Neural crest cell (in vitro differentiated cells): ENCODE results near the gene HPD. TPM values are rescaled to one million over a fixed set of nuclear protein-coding genes. Genes with fewer than 3 reads are reported as not detected.
A peak's percentile ranks its signal among the peaks of the same experiment; 100 is the strongest.

Source experiments
- DNase-seq: peaks from one replicate; pipeline ENCODE4 v3.0.0; 2021; ENCODE audit warnings: low read depth, mixed read lengths, low spot score
- H3K27ac Mint-ChIP-seq: one replicate; pipeline ENCODE4 v1.8.0; 2021; ENCODE audit warnings: mild to moderate bottlenecking, mixed read lengths; ENCODE audit not compliant: unreplicated experiment
- H3K27me3 Mint-ChIP-seq: 2 replicates; pipeline ENCODE4 v1.8.0; 2021; ENCODE audit warnings: low read depth, mild to moderate bottlenecking, mixed read lengths
- H3K36me3 Mint-ChIP-seq: 2 replicates; pipeline ENCODE4 v1.8.0; 2021; ENCODE audit warnings: low read depth, mild to moderate bottlenecking, mixed read lengths
- H3K4me1 Mint-ChIP-seq: 2 replicates; pipeline ENCODE4 v1.8.0; 2021; ENCODE audit warnings: mixed read lengths
- H3K4me3 Mint-ChIP-seq: one replicate; pipeline ENCODE4 v1.8.0; 2021; ENCODE audit warnings: mild to moderate bottlenecking, mixed read lengths
- H3K9me3 Mint-ChIP-seq: 2 replicates; pipeline ENCODE4 v1.8.0; 2021; ENCODE audit warnings: mixed read lengths
- total RNA-seq: library from RNA; stranded (reverse); gene quantifications from 2 replicates; pipeline ENCODE4 v1.2.1, GENCODE V29; 2021
- TF ChIP-seq, protein P1 (sequence below): fragments of 200-600 bp; sonication (generic); conservative IDR thresholded peaks from 2 replicates; pipeline ENCODE4 v1.5.0; 2021; ENCODE audit warnings: antibody characterized with exemption, mild to moderate bottlenecking

The HPD gene
- total RNA-seq, 1 donor from 2014 or later: 0.21 TPM

DNA sequence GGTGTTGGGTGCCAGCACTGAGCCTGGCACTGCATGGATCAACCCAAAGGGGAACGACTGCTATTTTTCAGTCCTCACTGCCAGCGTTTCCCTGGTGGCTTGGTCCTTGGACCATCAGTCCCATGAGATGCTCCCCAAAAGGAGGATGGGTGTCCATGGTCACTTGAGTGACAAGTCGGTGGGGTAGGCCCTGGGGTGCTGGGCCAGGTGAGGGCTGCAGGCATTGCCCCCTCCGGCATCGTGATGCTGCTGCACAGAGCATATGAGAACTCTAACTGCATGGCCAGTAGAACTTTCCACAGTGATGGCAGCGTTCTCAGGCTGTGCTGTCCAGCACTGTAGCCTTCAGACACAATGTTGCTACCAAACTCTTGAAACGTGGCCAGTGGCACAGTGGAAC, 38.6 kb downstream of the HPD start:
- no peaks in the 10 kb centered on the region for H3K27me3 Mint-ChIP-seq
- no peaks in the 10 kb centered on the region for H3K9me3 Mint-ChIP-seq
- DNase-seq: no peak
- TF ChIP-seq, protein P1, sequence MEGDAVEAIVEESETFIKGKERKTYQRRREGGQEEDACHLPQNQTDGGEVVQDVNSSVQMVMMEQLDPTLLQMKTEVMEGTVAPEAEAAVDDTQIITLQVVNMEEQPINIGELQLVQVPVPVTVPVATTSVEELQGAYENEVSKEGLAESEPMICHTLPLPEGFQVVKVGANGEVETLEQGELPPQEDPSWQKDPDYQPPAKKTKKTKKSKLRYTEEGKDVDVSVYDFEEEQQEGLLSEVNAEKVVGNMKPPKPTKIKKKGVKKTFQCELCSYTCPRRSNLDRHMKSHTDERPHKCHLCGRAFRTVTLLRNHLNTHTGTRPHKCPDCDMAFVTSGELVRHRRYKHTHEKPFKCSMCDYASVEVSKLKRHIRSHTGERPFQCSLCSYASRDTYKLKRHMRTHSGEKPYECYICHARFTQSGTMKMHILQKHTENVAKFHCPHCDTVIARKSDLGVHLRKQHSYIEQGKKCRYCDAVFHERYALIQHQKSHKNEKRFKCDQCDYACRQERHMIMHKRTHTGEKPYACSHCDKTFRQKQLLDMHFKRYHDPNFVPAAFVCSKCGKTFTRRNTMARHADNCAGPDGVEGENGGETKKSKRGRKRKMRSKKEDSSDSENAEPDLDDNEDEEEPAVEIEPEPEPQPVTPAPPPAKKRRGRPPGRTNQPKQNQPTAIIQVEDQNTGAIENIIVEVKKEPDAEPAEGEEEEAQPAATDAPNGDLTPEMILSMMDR: no peak
- no peaks in the 10 kb centered on the region for H3K4me1 Mint-ChIP-seq
- H3K36me3 Mint-ChIP-seq: peaks cover 3% of the 10 kb centered on the region
- H3K4me3 Mint-ChIP-seq: no peak overlapping the region
- H3K27ac Mint-ChIP-seq: no peak overlapping the region

DNA sequence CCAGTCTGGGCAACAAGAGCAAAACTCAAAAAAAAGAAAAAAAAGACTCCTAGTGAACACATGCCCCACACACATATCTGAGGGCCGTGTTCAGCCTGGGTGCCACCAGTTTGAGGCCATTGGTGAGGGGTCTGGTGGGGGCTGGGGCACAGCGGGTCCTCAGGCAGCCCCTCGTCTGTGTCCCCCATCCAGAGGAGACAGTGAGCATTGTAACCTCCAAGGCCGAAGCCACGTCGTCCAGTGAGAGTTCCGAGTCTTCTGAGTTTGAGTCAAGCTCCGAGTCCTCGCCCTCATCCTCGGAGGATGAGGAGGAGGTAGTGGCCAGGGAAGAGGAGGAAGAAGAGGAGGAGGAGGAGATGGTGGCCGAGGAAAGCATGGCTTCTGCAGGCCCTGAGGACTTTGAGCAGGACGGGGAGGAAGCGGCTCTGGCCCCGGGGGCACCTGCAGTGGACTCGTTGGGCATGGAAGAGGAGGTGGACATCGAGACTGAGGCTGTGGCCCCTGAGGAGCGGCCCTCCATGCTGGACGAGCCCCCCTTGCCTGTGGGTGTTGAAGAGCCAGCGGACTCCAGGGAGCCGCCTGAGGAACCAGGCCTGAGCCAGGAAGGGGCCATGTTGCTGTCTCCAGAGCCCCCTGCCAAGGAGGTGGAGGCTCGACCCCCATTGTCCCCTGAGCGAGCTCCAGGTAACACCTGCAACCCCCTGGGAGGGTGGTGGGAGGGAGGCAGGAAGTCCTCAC, 39.3 kb downstream of the HPD start:
- no peak for DNase-seq
- TF ChIP-seq, protein P1: no peak
- H3K4me1 Mint-ChIP-seq: no peaks in the 10 kb centered on the region
- peaks cover 3% of the 10 kb centered on the region for H3K36me3 Mint-ChIP-seq
- no peaks in the 10 kb centered on the region for H3K9me3 Mint-ChIP-seq
- H3K27ac Mint-ChIP-seq: no peak overlapping the region
- H3K4me3 Mint-ChIP-seq: no peak overlapping the region
- H3K27me3 Mint-ChIP-seq: no peaks in the 10 kb centered on the region

DNA sequence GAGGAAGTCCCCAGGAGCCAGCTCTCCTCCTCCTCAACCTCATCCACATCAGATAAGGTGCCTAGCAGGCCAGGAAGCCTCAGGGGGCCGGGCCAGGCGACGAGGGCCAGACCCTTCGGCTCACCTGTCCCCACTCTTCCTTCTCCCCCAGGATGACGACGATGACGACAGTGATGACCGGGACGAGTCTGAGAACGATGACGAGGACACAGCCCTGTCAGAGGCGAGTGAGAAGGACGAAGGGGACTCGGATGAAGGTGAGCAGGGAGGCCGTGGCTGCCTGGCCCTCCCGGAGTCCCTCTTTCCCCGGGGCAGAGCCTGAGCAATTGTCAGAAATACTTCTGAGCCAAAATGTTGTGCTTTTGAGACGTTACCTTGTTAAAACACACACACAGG, 41.0 kb downstream of the HPD start:
- no peak overlapping the region for H3K27ac Mint-ChIP-seq

DNA sequence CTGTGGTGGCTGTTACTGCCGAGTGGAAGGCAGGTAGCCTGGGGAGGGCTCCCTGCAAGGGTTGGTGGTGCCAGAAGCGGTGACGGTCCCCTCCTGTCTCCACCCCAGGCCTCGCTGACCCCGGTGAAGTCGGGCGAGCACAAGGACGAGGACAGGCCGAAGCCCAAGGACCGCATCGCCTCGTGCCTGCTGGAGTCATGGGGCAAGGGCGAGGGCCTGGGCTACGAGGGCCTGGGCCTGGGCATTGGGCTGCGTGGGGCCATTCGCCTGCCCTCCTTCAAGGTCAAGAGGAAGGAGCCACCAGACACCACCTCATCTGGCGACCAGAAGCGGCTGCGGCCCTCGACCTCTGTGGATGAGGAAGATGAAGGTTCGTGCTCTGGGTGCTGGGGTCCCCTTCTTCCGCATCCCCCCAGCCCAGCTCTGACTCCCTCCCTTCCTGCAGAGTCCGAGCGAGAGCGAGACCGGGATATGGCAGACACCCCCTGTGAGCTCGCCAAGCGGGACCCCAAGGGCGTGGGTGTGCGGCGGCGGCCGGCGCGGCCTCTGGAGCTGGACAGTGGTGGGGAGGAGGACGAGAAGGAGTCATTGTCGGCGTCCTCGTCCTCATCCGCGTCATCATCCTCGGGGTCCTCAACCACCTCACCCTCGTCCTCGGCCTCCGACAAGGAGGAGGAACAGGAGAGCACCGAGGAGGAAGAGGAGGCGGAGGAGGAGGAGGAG, 41.6 kb downstream of the HPD start:
- H3K27ac Mint-ChIP-seq: no peak overlapping the region
- DNase-seq: no peak

More for the DNA sequence above, 41.0 kb downstream of the HPD start:
- Mint-ChIP-seq H3K9me3 (no peaks in the 10 kb centered on the region), H3K27me3 (no peaks in the 10 kb centered on the region), H3K4me1 (peaks cover 10% of the 10 kb centered on the region), H3K4me3 (no peak overlapping the region), H3K36me3 (peaks cover 3% of the 10 kb centered on the region)
- TF ChIP-seq, protein P1: no peak
- no peak for DNase-seq

DNA sequence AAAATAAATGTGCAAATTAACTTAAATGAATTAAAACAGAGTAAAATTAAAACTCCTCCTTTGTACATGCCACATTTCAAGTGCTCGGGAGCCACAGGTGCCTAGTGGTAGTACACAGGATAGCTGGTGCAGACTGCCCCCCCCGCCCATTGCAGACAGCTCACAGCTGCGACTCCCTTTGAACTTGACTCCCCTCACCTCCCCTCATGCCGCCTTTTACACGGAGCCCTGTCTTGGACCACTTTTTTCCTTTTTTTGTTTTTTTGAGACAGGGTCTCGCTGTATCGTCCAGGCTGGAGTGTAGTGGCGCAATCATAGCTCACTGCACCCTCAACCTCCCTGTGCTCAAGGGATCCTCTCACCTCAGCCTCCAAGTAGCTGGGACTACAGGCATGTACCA, 43.4 kb downstream of the HPD start:
- no peaks in the 10 kb centered on the region for H3K27me3 Mint-ChIP-seq
- H3K9me3 Mint-ChIP-seq: no peaks in the 10 kb centered on the region
- peaks cover 26% of the 10 kb centered on the region for H3K4me1 Mint-ChIP-seq
- TF ChIP-seq, protein P1: no peak
- peak overlapping the region; percentile 15 for H3K4me3 Mint-ChIP-seq
- H3K36me3 Mint-ChIP-seq: peaks cover 3% of the 10 kb centered on the region
- no peak for DNase-seq
- no peak overlapping the region for H3K27ac Mint-ChIP-seq

More for the DNA sequence above, 41.6 kb downstream of the HPD start:
- Mint-ChIP-seq H3K36me3 (peaks cover 3% of the 10 kb centered on the region), H3K9me3 (no peaks in the 10 kb centered on the region), H3K27me3 (no peaks in the 10 kb centered on the region), H3K4me1 (peaks cover 15% of the 10 kb centered on the region), H3K4me3 (no peak overlapping the region)
- TF ChIP-seq, protein P1: no peak
